Liver (tissue), 3 donors: ENCODE data around the gene GOLGA6D.

Experiments used
- ATF3 ChIP-seq: IDR thresholded peaks from 2 replicates; pipeline ENCODE4 v1.6.1; 2016; ENCODE audit warnings: antibody characterized with exemption
- CTCF ChIP-seq: fragments of 150-350 bp; IDR thresholded peaks from 2 replicates; pipeline ENCODE4 v1.5.1; 2017; ENCODE audit warnings: improper control_type of control experiment, low read depth, low read length; ENCODE audit not compliant: missing input control
- EGR1 ChIP-seq, 2 donors: IDR thresholded peaks; 2 replicates each; pipeline ENCODE4 v1.6.1; 2016 to 2018; ENCODE audit warnings: antibody characterized with exemption in 2 of 2, low read depth in 2 of 2
- GABPA ChIP-seq, 2 donors: IDR thresholded peaks in 1 of 2; conservative IDR thresholded peaks in 1 of 2; 2 replicates each; pipeline ENCODE4 v1.6.1; 2016; ENCODE audit warnings: antibody characterized with exemption in 2 of 2, mild to moderate bottlenecking in 1 of 2, moderate library complexity in 1 of 2
- JUND ChIP-seq, 2 donors: IDR thresholded peaks; 2 replicates each; pipeline ENCODE4 v1.6.1; 2016; ENCODE audit warnings: antibody characterized with exemption in 2 of 2
- MAX ChIP-seq: IDR thresholded peaks from 2 replicates; pipeline ENCODE4 v1.6.1; 2016; ENCODE audit warnings: antibody characterized with exemption
- RAD21 ChIP-seq, 2 donors: IDR thresholded peaks; 2 replicates each; pipeline ENCODE4 v1.6.1; 2016; ENCODE audit warnings: antibody characterized with exemption in 2 of 2, mild to moderate bottlenecking in 2 of 2
- REST ChIP-seq: IDR thresholded peaks from 2 replicates; pipeline ENCODE4 v1.6.1; 2016; ENCODE audit warnings: antibody characterized with exemption, mild to moderate bottlenecking
- RXRA ChIP-seq, 2 donors: IDR thresholded peaks; 2 replicates each; pipeline ENCODE4 v1.6.1; 2017 to 2018; ENCODE audit warnings: antibody characterized with exemption in 2 of 2, mild to moderate bottlenecking in 1 of 2
- SP1 ChIP-seq: IDR thresholded peaks from 2 replicates; pipeline ENCODE4 v1.6.1; 2018; ENCODE audit warnings: antibody characterized with exemption, mild to moderate bottlenecking
- TAF1 ChIP-seq: conservative IDR thresholded peaks from 2 replicates; pipeline ENCODE4 v1.6.1; 2016; ENCODE audit warnings: antibody characterized with exemption, mild to moderate bottlenecking
- YY1 ChIP-seq: IDR thresholded peaks from 2 replicates; pipeline ENCODE4 v1.6.1; 2016; ENCODE audit warnings: antibody characterized with exemption, mild to moderate bottlenecking
- ZBTB33 ChIP-seq: IDR thresholded peaks from 2 replicates; pipeline ENCODE4 v1.6.1; 2016; ENCODE audit warnings: antibody characterized with exemption
- donor health status: healthy.
- donor health status: healthy.

- no peak for TF ChIP-seq CTCF
- no peak for TF ChIP-seq TAF1
- no peak for TF ChIP-seq ZBTB33
- no peak for TF ChIP-seq RAD21 (IDR thresholded peaks at IDR 0.05)
- no peak for TF ChIP-seq GABPA (IDR thresholded peaks at IDR 0.05 in 1 of 2, conservative IDR thresholded peaks at IDR 0.05 in 1 of 2)
- no peak for TF ChIP-seq MAX
- TF ChIP-seq YY1: no peak
- TF ChIP-seq SP1: no peak
- no peak for TF ChIP-seq ATF3
- TF ChIP-seq REST: no peak
- TF ChIP-seq JUND (IDR thresholded peaks at IDR 0.05): no peak
- TF ChIP-seq EGR1 (IDR thresholded peaks at IDR 0.05; ENCODE audit: low read depth in 2 of 2): no peak
- no peak for TF ChIP-seq RXRA (IDR thresholded peaks at IDR 0.05)
Observed at GRCh38 chr15:75234191-75234810, 48.3 kb upstream of the GOLGA6D start.
